IPS-NIHi7 (cell line): ENCODE measurements around the gene MGAT5B.

Experiments
- DNase-seq: peaks from one replicate; pipeline ENCODE4 v3.0.0; 2012; ENCODE audit warnings: mixed read lengths; ENCODE audit errors: extremely low spot score

The MGAT5B gene

GRCh38 chr17:76879691-76880090, 11.5 kb downstream of the MGAT5B start:
- DNase-seq, result no peak

DNA sequence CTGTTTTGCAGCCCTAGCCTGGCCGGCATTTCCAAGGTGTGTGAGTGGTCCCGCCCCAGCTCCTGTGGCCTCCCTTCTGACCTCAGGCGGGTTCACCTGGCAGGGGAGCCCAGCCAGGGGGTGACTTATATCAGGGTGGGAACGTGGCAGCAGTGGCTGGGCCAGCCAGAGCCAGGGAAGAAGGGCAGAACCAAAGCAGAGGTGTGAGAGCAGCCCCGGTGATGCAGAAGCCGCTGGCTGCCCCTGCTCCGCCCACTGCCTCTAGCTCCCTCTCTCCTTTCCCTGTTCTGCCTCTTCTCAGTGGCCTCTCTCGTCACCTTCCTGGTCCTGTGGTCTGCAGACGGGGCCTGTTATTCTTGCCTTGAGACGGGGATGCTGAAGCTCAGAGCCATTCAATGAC, 12.1 kb downstream of the MGAT5B start:
- no peak for DNase-seq

DNA sequence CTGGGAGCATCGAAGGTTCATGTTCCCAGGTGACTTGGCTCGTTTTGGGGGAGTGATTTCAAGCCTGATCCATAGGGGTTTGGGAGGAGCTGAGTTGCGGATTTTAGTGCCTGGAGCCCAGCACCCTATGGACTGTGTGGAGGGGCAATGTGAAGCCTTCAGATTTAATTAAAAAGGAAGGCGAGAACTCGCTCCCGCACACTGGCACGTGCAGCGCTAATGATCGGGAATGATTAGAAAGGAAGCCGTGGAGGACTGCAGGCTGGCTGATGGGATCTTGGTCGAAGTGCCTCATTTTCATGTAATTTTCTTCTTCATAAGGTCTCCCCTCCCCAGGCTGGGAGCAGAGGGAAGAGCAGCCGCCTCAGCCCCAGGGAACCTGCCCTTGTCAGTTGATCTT, 12.8 kb downstream of the MGAT5B start:
- DNase-seq, result no peak

DNA sequence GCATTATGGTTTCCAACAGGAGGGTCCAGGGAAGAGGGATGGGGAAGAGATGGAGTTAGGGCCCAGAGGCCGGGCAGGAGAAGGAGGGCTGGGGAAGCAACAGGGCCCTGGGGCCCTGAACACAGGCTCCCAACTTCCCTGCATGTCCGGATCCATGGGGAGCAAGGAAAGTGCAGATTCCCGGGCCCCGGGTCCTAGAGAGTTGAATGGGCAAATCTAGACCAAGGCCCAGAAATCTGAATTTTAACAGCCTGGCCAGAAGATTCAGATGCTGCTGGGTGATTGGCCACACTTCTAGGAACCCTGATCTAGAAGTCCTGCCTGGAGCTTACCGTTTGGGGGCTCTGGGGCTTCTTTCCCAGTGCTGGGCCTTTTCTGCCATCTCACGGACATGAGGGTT, 13.2 kb downstream of the MGAT5B start:
- no peak for DNase-seq

GRCh38 chr17:76881966-76882365, 13.8 kb downstream of the MGAT5B start:
- no peak for DNase-seq

GRCh38 chr17:76883744-76884525, 15.7 kb downstream of the MGAT5B start:
- DNase-seq, result no peak

DNA sequence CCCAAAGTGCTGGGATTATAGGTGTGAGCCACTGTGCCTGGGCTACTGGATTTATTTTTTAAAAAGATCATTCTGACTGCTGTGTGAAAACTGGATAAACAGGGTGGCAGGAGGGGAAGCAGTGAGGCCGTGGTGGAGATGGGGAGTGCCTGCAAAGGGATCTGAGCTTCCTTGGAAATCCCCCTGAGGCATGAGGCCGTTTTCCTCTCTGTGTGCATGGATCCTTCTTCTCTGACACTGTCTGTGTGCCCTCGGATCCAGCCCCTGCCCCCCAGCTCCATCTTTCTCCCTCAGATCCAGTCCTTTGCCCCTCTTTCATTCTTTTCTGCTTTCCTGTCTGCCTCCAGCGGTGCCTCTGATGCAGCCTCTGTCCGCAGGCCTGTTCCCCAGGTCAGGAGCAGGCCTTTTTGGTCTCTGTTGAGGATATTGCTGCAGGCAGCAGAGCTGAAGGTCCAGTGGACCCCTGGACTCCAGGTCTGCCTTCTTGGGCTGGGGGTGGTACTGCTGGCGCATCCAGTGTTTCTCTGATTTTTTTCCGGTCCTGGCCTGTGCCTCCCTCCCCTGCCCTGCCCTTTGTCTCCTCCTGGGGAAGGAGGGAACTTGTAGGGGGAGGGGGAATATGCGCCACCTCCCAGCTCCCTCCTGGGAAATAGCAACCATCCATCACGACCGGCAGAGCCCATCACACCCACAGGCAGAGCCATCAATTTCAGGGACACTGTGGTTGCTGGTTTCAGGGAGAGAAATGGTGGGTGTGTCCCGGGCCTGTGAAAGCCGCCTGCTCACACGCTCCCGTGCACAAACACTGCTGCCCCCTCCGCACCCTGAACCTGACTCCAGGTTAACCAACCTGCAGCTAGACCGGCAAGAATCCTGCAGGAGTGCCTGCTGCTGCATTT, 17.0 kb downstream of the MGAT5B start:
- DNase-seq, result peak; percentile 63

DNA sequence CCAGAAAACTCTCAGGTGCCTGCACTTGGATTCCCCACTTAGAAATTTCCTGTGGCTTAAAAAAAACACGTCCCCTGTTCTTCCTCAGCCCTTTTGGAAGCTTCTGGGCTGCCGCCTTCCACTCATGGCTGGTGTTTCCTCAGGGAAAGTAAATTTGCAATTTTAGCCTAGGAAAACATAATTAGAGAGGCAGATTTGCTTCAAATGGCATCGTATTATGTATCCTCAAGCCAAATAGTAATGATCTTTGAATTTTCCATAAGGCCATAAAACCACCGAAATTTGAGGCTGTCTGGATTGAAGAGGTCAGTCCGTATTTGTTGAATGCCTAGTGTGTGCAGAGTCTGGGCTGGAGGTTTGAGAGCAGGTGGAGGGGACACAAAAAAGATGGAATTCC, 17.7 kb downstream of the MGAT5B start:
- no peak for DNase-seq

DNA sequence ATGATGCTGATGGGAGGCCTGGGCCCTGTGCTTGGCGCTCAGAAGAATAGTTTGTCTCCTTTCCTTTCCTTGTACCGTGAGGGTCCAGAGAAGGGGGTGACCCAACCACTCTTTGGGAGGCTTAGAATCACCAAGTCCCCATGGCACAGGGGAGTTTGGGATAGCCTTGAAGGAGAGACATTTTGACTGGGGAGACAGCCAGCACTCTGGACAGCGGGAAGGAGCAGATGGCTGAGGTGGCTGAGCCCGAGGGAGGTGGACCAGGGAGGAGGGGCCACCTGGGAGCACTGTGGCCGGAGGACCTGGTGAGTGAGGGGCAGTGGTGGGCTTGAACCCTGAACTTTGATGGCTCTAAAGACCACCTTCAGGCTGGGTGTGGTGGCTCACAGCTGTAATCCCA, 18.2 kb downstream of the MGAT5B start:
- DNase-seq, result peak; percentile 35

DNA sequence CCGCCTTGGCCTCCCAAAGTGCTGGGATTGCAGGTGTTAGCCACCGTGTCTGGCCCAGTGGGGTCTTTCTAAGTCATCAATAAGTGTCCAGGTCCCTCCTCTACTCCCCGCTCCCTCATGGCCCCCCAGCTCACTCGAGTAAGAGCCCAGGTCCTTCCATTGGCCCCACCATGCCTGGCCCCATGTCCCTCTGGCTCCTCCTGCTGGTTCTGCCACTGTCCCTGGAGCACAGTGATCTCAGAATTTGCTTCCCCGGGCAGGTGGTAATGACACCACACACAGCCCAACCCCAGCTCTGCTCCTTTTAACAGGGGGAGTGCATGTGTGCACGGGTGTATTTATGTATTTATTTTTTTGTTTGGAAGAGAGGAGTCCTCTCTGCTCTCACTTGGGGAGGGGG, 19.6 kb downstream of the MGAT5B start:
- peak; percentile 58 for DNase-seq

- DNase-seq, result peak; percentile 78
These were observed 20.5 kb downstream of the MGAT5B start for GRCh38 chr17:76888661-76889060.

- DNase-seq, result no peak
These were observed 21.1 kb downstream of the MGAT5B start for GRCh38 chr17:76889323-76889722.

GRCh38 chr17:76892329-76892728, 24.1 kb downstream of the MGAT5B start:
- DNase-seq, result no peak

- DNase-seq, result no peak
These were observed 25.6 kb downstream of the MGAT5B start for GRCh38 chr17:76893623-76894334.

- DNase-seq, result no peak
These were observed 26.6 kb downstream of the MGAT5B start for GRCh38 chr17:76894842-76895241.

- DNase-seq, result no peak
These were observed 28.8 kb downstream of the MGAT5B start for GRCh38 chr17:76897023-76897422.

DNA sequence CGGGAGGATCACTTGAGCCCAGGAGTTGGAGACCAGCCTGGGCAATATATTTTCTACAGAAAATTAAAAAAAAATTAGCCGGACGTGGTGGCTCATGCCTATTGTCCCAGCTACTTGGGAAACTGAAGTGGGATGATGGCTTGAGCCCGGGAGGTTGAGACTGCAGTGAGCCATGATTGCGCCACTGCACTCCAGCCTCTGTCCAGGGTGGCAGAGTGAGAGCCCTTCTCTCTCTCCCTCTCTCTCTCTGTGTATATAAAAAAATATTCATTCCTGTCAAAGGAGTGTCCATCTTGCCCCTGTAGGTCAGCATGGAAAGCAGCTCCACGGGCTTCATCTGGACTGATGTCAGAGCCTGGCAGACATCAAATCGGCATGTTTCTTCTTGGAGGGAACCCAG, 31.2 kb downstream of the MGAT5B start:
- DNase-seq, result no peak

DNA sequence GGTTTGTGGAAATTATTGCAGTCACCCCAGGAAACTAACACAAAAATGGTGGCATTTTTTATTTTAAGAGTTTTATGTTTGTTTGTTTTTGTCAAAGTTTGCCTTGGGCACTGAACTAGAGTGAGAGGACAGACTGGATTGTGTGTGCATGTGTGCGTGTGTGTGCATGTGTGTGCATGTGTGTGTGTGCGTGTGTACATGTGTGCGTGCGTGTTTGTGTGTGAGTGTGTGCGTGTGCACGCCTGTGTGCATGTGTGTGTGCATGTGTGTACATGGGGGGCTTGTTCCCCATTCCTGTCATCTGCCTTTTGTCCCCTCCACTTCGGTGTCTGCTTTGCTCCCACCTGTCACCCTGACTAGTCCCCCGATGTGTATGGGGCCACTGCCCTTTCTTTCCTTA, 32.5 kb downstream of the MGAT5B start:
- no peak for DNase-seq

DNA sequence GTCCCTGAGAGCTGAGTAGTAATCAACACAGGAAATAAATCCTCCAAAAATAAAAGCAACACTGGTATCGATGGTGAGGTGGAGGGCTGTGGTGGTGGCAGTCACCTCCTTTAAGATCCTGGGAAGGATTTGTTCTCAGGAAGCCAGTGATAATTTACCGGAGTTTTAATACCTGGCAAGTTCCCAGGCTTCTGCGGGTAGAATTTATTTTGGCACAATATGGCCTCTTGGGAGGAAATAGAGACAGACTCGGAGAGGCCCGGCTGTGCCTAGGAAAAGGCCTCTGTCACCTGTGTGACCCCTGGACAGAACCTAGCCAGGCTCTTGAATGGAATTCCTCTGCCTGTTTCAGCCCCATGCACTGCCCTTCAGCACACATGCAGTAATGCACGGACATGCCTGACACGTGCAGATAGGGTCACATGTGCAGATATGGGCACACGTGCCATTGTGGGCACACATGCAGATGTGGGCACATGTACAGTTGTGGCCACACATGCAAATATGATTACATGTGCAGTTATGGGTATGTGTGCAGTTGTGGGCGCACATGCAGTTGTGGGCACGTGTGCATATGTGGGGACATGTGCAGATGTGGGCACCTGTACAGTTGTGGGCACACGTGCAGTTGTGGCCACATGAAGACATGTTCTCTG, 33.5 kb downstream of the MGAT5B start:
- DNase-seq, result no peak

DNA sequence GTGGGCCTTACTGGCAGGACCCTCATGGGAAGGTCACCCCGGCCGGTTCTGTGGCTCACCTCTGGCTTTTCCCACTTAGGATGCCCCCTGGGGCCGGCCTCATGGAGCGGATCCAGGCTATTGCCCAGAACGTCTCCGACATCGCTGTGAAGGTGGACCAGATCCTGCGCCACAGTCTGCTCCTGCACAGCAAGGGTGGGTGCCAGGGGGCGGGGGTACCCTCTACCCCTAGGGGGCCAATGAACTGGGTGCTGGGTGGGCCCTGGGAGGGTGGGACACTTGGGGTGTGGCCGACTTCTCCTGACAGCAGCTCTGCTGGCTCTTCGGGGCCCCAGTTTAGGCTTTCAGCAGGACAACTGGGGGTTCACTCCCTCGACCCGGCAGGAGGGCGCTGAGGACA, 34.3 kb downstream of the MGAT5B start:
- DNase-seq, result no peak

DNA sequence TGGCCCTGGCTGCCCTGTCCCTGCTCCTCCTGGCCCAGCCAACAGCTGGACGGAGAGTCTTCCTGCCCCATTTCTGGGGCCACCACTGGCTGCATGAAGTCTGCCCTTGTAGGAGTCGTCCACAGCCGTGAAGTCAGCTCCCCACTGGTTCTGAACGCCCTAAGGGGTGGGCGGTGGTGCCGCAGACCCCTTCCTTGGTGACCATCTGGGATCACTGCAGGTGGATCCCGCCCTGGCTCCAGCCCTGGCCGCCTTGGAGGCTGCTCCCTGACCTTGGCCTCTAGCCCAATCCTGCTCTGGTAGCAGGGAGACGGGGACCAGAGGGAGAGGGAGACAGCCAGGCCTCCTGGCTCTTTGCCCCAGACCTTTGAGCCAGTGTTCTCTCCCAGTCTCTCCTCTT, 35.4 kb downstream of the MGAT5B start:
- DNase-seq, result no peak

DNA sequence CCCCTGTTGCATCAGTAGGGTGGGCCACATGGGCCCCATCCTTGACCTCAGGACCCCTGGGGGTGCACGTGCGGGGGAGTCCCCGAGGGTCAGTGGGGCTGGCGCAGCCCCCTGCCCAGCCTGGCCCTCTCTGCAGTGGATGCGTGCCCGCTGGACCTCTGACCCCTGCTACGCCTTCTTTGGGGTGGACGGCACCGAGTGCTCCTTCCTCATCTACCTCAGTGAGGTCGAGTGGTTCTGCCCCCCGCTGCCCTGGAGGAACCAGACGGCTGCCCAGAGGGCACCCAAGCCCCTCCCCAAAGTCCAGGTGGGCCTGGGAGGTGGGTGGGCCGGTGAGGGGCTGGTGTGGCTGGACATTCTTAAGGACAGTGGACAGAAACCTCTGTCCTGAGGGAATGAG, 35.9 kb downstream of the MGAT5B start:
- no peak for DNase-seq
